GM19193 (cell line): ENCODE results near the gene MRAS.

Experiments
- POLR2A ChIP-seq: IDR thresholded peaks from 4 replicates; pipeline ENCODE4 v1.6.1; 2011; ENCODE audit not compliant: insufficient read depth, insufficient read length; ENCODE audit errors: extremely low read depth

MRAS gene

DNA sequence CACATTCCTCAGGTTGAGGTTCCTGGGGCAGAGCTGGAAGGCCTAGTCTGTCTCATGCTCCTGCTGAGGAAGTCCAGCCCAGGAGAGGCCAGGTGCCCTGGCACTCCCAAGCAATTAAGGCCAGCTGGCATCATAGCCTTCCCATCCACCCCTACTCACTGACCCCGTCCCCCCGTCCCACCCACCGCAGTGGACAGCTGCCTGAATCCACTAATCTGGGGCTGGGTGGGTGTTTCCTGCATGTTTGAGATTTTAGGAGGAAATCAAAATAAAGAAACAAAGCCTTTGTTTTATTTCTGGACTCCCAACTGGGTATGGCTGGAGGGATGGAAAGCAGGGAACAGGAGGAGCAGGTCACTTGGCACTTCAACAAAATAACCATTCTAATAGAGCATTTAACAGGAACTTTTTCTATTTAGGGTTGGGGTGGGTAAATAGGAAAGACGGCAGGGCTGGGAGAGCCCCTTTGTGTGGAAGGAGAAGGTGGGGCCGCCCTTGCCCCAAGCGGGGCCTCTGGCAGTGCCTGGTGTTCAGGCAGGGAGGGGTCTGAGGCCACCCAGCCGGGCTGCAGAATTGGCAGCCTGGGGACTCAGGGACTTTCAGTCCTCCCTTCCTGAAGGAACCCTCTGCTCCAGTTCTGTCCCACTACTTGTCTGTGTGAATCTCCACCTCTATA is 8.5 kb downstream of the MRAS start:
- TF ChIP-seq POLR2A: no peak

DNA sequence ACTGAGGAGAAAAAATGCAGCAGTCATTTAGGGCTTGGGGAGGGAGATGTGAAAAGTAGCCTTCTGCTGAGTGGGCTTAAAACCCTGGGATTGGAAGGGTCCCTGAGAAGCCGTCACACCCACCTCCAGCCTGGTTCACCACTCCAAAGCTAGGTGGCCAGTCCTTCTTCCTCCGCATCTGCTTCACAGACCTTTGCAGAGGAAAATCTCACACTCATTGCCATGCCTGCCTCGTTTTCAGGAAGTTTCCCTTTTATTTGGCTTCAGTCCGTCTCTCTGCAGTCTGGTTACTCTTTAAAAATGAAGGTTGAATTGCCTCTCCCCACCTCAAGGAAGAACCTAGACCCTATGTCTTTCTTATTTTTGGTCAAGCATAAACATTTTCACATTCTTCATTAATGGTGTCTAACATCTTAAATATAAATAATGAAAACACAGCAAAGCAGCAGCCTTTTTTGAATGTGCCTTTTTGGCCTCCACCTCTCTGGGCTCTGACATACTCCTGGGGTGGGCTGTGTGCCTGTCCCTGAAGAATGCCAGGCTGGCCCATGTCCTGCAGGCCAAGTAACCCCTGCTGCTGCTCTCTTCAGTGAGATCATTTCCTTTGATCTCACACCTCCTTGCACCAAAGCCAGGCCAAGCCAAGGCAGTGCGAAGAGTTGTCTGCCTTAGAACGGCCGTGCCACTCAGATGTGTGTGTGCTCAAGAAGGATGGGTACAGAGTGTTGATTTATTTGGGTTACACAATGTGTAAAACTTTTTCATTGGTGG is 11.0 kb downstream of the MRAS start:
- TF ChIP-seq POLR2A: no peak

DNA sequence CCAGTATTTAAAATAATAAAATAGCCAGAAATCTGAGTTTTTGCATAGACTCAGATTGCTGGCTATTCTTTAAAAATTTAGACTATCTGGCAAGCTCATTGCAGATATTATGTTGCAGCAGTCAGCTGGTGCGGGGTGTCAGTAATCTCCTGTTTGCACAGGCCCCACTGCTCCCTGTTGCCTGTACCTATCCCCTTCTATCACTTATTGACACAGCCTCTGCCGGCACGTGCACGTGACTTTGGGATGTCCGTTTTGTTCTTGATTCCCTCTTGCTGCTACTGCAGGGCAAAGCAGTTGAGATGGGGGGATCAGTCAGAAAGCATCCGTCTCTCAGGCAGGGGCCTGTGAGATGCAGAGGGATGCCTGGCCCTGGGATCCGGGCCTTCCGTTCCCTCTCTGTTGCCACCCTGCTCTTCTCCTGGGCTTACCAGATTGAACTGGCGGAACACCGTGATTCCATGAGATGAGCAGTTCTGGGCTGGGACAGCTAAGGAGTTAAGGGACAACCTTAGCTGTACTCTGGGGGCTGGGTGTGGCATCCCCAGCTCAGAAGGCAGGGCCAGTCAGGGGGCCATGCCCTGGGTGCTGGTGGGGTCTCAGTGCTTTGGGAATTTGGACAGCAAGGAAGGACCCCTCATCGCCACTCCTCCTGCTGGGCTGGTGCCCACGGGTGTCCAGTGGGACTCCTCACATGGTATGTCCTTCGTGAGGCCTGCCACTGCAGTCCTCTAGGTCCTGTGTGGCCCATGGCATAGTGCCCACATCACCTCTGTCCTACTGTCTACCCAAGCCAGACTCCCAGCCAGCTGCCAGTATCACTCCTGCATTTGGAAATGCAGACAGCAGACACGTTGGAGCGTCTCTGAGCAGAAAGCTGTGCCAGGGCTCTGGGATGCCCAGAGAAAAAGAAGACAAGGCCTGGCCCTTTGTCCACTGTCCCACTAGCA is 11.8 kb downstream of the MRAS start:
- no peak for TF ChIP-seq POLR2A

DNA sequence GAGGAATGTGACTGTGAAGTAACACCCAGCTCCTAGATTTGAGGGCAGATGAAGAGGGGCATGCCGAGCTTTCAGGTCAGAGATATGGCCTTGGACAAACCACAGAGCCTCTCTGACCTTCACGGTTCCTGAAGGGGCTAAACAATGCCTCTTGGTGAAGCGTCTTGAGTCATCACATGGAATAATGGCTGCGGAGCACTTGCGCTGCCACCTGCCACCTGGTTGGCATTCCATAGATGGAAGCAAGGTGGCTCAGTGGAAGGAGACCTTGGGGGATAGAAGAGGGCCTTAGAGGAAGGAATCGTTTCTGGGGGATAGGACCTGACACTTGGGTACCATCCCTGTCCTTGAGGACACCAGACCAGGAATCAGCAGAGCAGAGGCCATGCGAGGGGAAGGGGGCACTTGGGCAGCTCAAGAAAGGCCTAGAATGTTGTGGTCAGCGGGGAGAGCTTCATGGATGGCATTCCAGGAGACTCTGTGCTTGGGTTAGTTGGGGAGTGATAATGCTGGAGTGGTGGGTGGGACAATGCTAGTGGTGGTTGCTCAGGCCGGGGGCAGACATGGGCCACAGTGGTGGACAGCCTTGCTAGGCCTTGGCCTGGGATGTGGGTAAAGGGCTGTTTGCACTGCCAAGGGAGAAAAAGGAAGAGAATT is 12.6 kb downstream of the MRAS start:
- no peak for TF ChIP-seq POLR2A

DNA sequence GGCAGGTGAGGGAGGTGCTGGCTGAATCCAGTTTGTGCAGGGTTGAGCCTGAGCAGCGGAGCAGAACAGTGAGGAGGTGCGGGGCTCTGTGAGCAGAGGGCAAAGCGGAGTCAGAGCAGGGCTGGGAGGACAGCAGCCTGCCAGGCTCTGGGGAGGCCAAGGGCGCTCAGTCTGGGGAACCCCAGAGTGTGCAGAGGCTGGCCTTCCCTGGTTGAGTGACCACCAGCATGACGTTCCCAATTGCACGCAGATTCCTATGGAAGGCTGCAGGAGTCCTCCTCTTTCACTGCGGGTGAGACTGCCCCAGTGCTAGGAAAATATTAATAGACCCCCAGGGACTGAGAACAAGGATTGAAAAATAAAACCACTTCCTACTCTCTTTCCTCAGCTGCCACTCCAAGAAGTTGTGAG is 13.2 kb downstream of the MRAS start:
- no peak for TF ChIP-seq POLR2A

DNA sequence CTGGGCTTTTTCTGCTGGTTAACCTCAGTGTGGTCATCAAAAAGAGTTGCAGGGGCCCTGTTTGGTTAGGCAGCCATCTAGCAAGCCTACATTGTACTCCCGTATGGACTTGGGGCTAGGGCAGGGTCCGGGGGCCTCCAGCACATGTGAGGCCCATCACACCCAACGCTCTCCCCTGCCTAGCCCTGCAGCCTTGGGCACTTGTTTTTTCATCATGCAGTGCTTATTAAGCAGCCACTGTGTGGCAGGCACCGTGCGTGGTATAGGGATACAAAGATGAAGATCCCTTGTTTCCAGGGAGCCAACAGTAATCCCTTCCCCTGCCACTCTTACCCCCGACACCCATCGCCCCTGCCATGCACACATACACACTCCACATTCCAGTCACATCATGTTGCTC is 14.2 kb downstream of the MRAS start:
- no peak for TF ChIP-seq POLR2A

DNA sequence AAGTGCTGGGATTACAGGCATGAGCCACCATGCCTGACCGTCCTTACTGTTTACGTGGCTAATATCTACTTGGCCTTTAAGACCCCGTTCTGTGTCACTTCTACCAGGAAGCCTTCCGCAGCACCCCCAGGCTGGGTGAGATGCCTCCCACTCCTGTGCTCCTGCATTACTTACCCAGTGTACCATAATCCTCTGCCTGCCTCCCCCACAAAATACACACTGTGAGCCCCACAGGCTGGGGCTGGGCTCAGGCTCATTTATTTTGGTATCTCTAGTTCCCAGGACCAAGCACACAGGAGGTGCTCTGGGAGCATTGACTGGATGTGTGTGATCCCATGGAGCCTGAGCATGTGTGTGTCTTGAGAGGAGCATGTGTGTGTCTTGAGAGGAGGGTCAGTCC is 14.9 kb downstream of the MRAS start:
- TF ChIP-seq POLR2A: no peak

DNA sequence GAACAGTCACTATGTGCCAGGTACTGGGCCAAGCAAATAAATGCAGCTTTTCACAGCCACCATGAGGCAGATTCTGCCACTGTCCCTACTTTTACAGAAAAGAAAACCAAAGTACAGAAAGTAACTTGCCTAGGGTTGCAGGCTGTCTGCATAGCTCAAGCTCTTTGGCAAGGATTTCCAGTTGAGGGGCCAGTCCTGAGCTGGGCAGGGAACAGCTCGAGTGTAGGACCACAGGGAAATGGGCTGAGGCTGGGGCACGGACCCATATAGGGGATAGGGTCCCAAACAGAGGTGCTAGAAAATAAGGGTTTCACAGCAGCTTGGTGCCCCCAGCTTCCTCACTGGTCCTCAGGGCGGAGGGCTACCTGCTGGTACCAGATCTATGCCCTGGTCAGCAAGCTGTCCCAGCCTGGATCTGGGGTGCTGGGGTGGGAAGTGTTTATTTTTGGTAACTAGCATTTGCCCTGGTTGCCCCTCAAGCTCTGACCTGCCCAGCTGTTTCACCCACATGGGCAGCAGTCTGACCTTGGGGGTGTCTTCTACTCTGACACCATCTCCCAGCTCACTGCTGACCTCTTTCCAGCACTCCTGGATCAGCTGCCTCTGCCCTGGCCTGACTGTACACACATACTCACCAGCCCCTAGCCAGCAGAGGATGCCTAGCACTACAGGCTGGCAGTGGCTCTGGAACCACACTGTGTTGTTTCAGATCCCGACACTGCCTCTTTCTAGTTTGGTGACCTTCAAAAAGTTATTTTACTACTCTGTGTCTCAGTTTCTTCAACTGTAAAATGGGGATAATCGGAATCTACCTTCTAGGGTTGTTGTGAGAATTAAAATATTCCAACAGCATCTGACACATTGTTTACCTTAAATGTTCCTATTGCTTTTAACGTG is 16.2 kb downstream of the MRAS start:
- TF ChIP-seq POLR2A: no peak

DNA sequence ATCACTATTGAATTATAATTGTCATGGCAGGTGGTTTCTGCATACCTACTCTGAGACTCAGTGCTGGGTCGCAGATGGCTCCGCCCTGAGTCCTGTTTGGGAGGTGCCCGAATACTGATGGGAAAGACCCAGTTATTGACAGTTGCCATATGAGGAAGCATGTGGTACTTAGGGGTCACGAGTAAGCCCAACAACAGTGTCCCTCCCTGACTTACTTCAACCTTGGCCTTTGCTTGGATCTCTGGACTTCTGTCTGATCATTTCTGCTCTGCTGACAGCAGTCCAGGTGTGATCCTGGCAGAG is 16.8 kb downstream of the MRAS start:
- TF ChIP-seq POLR2A: no peak

DNA sequence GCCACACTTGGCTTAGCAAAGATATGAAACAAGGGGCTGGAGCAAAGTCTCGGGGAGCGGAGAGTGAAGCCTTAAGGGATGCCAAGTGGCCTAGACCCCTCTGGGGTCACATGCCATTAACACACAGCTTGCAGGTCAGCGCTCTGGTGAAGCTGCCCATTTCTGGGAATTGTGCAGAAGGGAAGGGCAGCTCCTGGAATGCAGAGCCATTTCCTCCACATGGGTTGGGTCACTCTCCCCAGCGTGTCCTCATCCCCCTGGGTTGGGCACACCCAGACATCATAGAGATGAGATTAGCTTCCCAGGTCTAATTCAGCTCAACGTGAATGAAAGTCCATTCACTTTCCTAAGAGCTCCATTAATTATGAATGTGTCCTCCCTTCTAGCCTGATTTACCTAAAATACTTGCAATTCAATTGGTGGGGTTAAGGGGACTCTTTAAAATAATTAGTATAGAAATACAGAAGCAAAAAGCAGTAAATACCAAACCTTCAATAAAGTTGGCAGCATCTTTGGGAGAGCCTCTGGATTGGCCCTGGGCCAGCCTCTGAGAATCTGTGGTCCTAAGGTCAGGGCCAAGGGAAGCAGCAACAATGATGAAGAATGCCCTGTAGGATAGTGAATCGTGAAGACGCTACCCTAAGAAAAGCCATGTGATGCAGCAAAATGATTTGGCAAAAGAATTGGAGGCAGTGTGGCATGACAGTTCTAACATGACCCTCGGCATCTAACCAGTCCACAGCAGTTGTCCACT is 17.8 kb downstream of the MRAS start:
- no peak for TF ChIP-seq POLR2A

DNA sequence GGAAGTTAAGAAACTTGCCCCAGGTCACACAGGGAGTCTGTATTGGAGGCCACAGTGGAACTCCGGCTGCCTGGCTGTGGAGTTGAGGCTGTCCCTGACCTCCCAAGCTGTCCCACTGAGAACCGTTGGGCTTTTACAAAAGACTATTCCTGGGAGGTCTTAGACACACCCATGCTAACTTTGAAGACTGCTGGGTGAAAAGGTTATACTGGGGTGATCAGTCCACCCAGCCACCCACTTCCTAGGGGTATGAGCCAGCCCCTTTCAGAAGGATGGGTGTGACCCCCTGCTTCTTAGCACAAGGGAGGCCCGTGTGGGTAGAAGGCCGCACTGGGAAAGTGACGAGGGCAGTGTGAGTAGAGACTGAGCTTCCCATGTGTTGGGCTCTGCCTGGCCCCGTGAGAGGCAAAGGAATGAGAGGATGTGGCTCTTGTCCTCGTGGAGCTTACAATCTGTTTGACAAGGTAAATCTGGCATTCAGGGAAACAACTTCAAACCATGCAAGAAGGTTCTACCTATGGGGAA is 19.0 kb downstream of the MRAS start:
- no peak for TF ChIP-seq POLR2A

DNA sequence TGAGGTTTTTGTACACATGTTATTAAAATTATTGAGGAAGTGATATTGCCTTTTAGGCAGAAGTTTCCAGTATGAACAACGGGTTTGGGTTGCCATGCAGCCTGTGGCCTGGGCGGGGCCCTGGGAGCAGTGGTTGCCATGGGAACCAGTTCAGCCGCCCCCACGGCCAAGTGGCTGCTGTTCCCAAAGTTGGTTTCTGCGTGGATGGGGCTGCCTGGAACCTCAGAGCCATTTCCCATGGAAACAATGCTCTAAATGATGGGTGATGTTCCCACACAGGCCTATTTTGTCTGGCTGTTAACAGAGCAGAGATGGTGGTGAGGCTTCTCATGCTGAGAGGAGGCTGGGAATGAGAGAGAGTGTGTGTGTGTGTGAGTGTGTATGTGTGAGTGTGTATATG is 19.5 kb downstream of the MRAS start:
- no peak for TF ChIP-seq POLR2A
